ENCODE data around the gene ZBTB40.

GRCh38 chr1:22484706-22485345 lies 33.2 kb downstream of the ZBTB40 start:
- TF ChIP-seq CTCF (IDR thresholded peaks at IDR 0.05) (no peak), POLR2A (IDR thresholded peaks at IDR 0.05) (no peak)
